GM18873 (cell line): Measurements from ENCODE around the gene ZNF223.

Experiments
- ATAC-seq: cut with Tn5 transposase; IDR thresholded peaks from one replicate; pipeline ENCODE4 v1.9.1; 2021; ENCODE audit warnings: mild to moderate bottlenecking, moderate library complexity, moderate number of reproducible peaks; ENCODE audit not compliant: unreplicated experiment, low FRiP score

The ZNF223 gene

DNA sequence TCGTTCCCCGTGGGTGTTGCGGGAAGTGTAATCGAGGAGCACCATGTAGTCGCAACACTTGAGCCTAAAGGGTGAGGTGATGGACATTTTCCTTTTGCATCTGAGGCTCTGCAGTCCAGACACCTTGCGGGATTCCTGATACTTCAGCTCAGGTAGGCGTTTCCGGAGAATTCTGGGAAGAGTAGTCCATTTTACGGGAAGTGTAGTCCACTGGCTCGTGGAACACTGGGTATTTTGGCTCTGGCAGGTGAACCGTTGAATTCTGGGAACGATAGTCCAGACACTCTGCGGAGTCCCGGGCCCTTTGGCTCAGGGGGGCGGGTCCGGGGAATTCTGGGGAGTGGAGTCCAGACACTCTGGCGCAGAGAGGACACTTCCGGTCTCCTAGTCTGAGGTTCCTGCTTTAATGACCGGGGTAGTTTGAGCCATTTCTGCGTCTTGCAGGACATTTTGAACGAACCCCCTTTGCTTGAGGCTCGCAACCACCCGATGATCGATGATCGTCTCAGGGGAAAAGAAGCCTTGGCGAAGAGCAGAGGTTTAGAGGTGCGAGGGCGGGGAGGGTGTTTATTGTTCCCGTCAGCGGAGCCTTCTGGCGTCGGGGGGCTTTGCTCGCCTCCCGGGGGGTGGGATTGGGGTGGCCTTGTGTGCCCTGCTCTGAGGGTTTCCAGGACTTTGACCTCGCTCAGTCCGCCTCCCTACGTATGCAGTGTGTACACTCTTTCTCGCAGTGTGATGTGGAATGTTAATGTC lies at the start of gene ZNF223:
Gene ZNF223 (plus strand): TSS at position 387 of the 753 bp plus-strand sequence. CDS start 3,141 bp downstream, outside the sequence.
- ATAC-seq, result no peak

DNA sequence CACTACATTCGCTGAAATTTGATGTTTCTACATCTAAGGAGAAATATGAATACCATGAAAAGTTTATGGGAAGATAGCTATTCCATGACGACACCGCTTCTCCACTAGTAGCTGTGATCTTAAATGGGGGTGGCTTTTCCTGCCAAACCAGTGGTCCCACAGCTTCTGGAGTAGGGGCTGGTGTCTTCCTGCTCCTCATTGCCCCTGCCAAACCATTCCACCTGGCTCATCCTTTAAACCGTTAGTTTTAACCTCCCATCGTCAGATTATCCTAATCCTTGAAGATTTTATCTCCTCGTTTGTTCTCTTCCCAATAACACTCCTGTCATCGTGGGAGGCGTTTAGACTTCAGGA lies 49.6 kb upstream of the ZNF223 start:
- ATAC-seq, result no peak

DNA sequence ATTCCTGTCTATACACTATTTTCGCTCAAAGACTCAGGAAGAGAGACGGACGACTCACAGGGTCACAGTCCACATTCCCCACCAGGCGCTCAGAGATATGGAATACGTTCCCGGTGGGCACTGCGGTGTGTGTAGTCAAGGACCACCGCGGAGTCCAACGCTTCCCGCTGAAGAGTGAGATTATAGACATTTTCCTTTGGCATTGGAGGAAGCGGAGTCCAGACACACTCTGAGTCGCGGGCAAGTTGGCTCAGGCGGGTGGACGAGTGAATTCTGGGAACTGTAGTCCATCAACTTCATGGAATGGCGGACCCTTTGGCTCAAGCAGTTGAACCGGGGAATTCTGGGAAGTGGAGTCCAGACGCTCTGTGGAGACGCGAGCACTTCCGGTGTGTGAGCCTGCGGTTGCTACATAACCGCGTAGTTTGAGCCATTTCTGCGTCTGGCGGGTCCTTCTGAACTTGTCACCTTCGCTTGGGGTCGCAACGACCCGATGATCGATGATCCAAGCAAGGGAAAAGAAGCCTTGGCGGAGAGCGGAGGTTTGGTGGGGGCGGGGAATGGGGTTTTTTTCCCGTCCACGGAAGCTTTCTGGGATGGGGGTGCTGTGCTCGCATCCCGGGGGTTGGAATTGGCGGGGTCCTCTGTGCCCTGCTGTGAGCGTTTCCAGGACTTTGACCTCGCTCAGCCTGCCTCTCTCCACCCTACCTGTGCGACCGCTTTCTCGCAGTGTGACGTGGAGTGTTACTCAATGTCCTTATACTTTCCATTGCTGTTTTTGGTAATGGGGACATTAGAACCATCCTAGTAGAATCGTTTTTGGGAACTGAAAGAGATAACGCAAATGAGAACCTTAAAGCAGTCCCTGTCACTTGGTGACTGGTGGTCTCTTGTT lies 49.0 kb upstream of the ZNF223 start, which contains the start of gene ZNF230:
Gene ZNF230 (plus strand): TSS at position 392 of the 895 bp plus-strand sequence. CDS start 4,122 bp downstream, outside the sequence.
- peak; percentile 76 for ATAC-seq

- peak; percentile 17 for ATAC-seq
These were observed 48.3 kb upstream of the ZNF223 start for GRCh38 chr19:44003461-44004009.

- ATAC-seq, result no peak
These were observed 45.9 kb upstream of the ZNF223 start for GRCh38 chr19:44005973-44006372.

GRCh38 chr19:44007473-44007872 lies 44.4 kb upstream of the ZNF223 start:
- no peak for ATAC-seq

- no peak for ATAC-seq
These were observed 41.4 kb upstream of the ZNF223 start for GRCh38 chr19:44010468-44010867.

- no peak for ATAC-seq
These were observed 32.3 kb upstream of the ZNF223 start for GRCh38 chr19:44019498-44019897.

- no peak for ATAC-seq
These were observed 30.6 kb upstream of the ZNF223 start for GRCh38 chr19:44021221-44021620.

DNA sequence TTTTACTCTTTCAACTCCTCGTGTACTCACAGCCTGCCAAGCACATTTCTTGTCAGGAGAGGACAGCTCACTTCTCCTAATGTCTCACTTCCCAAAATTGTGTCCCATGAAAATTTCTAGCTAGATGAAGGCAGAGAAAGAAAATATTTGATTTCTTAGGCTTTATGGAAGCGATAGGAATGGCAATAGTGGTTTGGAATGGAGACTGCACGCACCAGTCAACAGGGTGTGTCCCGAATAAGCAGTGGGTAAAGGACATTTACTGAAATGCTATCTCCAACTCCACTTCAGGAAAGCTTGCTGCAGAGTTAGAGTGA lies 27.0 kb upstream of the ZNF223 start:
- ATAC-seq, result no peak

DNA sequence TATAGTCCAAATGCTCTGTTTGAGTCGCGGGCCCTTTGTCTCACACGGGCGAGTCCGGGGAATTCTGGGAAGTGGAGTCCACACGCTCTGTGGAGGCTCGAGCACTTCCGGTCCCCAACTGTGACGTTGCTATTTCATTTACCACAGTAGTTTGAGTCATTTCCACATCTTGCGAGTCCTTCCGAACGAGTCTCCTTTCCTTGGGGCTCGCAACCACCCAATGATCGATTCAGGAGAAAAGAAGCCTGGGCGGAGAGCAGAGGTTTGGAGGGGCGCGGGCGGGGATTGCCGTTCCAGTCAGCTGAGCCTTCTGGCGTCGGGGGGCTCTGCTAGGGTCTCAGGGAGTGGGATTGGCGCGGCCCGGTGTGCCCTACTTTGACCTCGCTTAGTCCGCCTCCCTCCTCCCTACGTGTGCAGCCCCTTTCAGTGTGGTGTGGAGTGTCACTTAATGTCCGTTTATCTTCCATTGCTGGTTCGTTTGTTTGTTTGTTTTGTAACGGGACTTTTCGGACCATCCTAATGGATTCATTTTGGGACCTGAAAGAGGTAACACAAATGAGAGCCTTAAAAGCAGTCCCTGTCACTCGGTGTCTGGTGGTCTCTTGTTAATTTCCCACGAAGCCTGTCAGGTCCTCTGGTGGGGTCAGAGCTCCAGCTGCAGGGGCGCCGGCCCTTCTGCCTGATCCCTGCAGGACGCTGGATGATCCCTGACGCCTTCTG lies 26.5 kb upstream of the ZNF223 start, which contains the start of gene ZNF222:
Gene ZNF222 (plus strand): TSS at position 163 of the 720 bp plus-strand sequence. CDS start 58 bp downstream, at position 221.
- ATAC-seq, result no peak

DNA sequence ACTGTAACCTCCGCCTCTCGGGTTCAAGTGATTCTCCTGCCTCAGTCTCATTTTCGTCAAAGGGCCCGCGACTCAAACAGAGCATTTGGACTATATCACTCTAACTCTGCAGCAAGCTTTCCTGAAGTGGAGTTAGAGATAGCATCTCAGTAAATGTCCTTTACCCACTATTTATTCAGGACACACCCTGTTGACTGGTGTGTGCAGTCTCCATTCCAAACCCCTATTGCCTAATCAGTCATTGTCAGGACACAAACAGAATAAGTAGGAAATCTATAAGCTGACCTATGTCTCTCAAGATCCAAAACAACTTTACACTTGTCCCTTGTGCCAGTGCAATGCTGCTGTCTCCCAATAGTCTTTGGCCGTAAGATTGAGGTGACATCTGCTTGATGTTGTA lies 25.2 kb upstream of the ZNF223 start:
- ATAC-seq, result no peak

DNA sequence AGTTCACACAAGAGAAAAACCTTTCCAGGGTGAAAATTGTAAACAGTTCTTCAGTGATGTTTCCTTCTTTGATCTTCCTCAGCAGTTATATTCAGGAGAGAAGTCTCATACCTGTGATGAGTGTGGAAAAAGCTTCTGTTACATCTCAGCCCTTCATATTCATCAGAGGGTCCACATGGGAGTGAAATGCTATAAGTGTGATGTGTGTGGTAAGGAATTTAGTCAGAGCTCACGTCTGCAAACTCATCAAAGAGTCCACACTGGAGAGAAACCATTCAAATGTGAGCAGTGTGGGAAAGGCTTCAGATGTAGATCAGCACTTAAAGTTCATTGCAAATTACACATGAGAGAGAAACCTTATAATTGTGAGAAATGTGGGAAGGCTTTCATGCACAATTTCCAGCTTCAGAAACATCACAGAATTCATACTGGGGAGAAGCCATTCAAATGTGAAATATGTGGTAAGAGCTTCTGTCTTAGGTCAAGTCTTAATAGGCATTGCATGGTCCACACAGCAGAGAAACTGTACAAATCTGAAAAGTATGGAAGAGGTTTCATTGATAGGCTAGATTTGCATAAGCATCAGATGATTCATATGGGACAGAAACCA lies 19.7 kb upstream of the ZNF223 start:
- ATAC-seq, result no peak

DNA sequence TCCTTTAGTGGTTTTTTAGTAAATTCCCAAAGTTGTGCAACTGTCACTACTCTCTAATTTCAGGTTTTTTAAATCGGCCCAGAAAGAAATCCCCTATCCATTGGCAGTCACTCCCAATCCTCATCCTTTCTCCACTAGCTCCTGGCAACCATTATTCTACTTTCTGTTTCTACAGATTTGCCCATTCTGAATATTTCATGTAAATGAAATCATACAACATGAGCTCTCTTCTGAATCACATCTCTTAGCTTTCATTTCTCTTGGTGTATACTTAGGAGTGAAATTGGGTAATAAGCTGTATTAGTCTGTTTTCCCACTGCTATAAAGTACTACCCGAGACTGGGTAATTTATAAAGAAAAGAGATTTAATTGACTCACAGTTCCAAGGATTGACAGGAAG lies 9.7 kb upstream of the ZNF223 start:
- ATAC-seq, result no peak

DNA sequence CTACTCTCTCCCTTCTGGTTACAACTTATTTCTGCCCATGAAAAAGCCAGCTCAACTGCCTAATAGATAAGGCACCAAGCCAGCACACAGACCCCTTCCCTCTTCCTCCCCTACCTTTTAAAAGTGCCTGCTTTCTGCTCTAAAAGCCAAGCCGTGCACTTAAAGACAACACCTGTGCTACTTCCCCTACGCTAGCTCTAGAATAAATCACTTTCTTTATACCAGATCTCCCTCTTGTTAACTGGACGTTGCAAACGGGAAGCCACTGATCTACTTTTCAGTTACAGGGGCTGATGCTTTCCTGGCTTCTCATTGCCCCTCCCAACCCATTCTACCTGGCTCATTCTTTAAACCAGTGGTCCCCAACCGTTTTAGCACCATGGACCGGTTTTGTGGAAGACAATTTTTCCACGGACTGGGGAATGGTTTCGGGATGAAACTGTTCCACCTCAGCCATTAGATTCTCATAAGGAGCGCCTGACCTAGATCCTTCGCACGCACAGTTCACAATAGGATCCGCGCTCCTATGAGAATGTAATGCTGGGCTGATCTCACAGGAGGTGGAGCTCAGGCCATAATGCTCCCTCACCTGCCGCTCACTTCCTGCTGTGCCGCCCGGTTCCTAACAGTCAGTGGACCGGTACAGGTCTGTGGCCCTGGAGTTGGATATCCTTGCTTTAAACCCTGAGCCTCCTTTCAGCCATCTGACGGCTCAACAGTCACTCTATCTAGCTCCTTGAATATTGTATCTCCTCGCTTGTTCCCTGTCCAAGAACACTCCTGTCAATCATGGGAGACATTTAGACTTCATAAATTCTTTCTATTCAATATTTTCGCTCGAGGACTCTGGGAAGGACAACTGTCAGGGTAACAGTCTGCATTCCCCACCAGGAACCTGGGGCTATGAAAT lies 841 bp upstream of the ZNF223 start:
- ATAC-seq, result no peak

DNA sequence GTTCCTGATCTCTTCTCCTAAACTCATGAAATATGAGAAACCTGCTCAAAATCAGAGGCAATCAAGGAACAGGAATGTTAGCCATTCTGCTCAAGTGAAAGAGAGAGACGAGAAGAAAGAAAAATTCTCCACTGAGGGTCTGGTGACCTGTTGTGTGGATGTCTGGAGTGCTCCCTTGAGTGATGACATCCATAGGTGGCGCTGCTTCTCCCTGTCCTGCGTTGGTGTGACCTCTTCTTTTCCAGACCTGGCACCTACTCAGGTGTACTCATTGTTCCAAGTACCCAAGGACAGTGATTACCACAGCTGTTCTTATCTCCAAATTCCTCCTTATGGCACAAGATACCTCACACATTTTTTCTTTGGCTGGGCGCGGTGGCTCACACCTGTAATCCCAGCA lies 4.0 kb downstream of the ZNF223 start:
- ATAC-seq, result no peak

- ATAC-seq, result no peak
These were observed 7.4 kb downstream of the ZNF223 start for GRCh38 chr19:44059229-44059628.

GRCh38 chr19:44061038-44061437 lies 9.2 kb downstream of the ZNF223 start:
- no peak for ATAC-seq

DNA sequence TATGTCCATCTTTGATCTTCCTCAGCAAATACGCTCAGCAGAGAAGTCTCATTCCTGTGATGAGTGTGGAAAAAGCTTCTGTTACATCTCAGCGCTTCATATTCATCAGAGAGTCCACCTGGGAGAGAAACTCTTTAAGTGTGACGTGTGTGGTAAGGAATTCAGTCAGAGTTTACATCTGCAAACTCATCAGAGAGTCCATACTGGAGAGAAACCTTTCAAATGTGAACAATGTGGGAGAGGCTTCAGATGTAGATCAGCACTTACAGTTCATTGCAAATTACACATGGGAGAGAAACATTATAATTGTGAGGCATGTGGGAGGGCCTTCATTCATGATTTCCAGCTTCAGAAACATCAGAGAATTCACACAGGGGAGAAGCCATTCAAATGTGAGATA lies 14.5 kb downstream of the ZNF223 start:
- no peak for ATAC-seq
